ENCODE measurements around the gene ENOX1. TPM values are rescaled to one million over a fixed set of nuclear protein-coding genes. Genes with fewer than 3 reads are reported as not detected.

ENOX1 gene
- total RNA-seq, 1 experiment from 2014 or later: 1.5 TPM

GRCh38 chr13:43653395-43653794 lies 133.4 kb downstream of the ENOX1 start:
- no TSS peak for BruUV-seq (replicated peaks)
- no peaks in the 10 kb centered on the region for H3K4me1 Mint-ChIP-seq (ENCODE audit: low read depth, unreplicated experiment)
- H3K9me3 Mint-ChIP-seq (ENCODE audit: low read depth, unreplicated experiment): no peaks in the 10 kb centered on the region
- no peak for TF ChIP-seq CTCF (IDR thresholded peaks at IDR 0.05; ENCODE audit: unreplicated experiment)
- no peak overlapping the region for H3K27ac Mint-ChIP-seq (ENCODE audit: unreplicated experiment)
- H3K36me3 Mint-ChIP-seq (ENCODE audit: insufficient read depth, unreplicated experiment): no peaks in the 10 kb centered on the region
- CTCF ChIA-PET: no interaction called here
- no peaks in the 10 kb centered on the region for H3K27me3 Mint-ChIP-seq (ENCODE audit: unreplicated experiment)
- intact Hi-C loops (cut with micrococcal nuclease; ENCODE audit: unreplicated experiment): no loop called here
- DNase-seq: no peak
- no peak overlapping the region for H3K4me3 Mint-ChIP-seq (ENCODE audit: low read depth, unreplicated experiment)

GRCh38 chr13:43652760-43653159 lies 134.0 kb downstream of the ENOX1 start:
- Mint-ChIP-seq H3K9me3 (ENCODE audit: low read depth, unreplicated experiment) (no peaks in the 10 kb centered on the region), H3K4me3 (ENCODE audit: low read depth, unreplicated experiment) (no peak overlapping the region), H3K27ac (ENCODE audit: unreplicated experiment) (no peak overlapping the region), H3K4me1 (ENCODE audit: low read depth, unreplicated experiment) (no peaks in the 10 kb centered on the region), H3K36me3 (ENCODE audit: insufficient read depth, unreplicated experiment) (no peaks in the 10 kb centered on the region), H3K27me3 (ENCODE audit: unreplicated experiment) (no peaks in the 10 kb centered on the region)
- intact Hi-C loops (cut with micrococcal nuclease; ENCODE audit: unreplicated experiment): no loop called here
- no peak for TF ChIP-seq CTCF (IDR thresholded peaks at IDR 0.05; ENCODE audit: unreplicated experiment)
- DNase-seq: no peak
- CTCF ChIA-PET: no interaction called here
- BruUV-seq (replicated peaks): no TSS peak

GRCh38 chr13:43650882-43651281 lies 135.9 kb downstream of the ENOX1 start:
- DNase-seq: no peak
- CTCF ChIA-PET: interaction anchor here (0.6 to 0.7 kb wide), 2 partner anchors 14 to 123 kb away, joined by 3 to 4 read pairs; no protein-coding TSS in a partner anchor
- no peak for TF ChIP-seq CTCF (IDR thresholded peaks at IDR 0.05; ENCODE audit: unreplicated experiment)
- no TSS peak for BruUV-seq (replicated peaks)
- H3K4me1 Mint-ChIP-seq (ENCODE audit: low read depth, unreplicated experiment): no peaks in the 10 kb centered on the region
- no peak overlapping the region for H3K4me3 Mint-ChIP-seq (ENCODE audit: low read depth, unreplicated experiment)
- no peaks in the 10 kb centered on the region for H3K27me3 Mint-ChIP-seq (ENCODE audit: unreplicated experiment)
- intact Hi-C loops (cut with micrococcal nuclease; ENCODE audit: unreplicated experiment): no loop called here
- no peaks in the 10 kb centered on the region for H3K36me3 Mint-ChIP-seq (ENCODE audit: insufficient read depth, unreplicated experiment)
- no peaks in the 10 kb centered on the region for H3K9me3 Mint-ChIP-seq (ENCODE audit: low read depth, unreplicated experiment)
- H3K27ac Mint-ChIP-seq (ENCODE audit: unreplicated experiment): no peak overlapping the region

- no peak overlapping the region for H3K27ac Mint-ChIP-seq (ENCODE audit: unreplicated experiment)
- H3K4me3 Mint-ChIP-seq (ENCODE audit: low read depth, unreplicated experiment): no peak overlapping the region
- intact Hi-C loops (cut with micrococcal nuclease; ENCODE audit: unreplicated experiment): no loop called here
- BruUV-seq (replicated peaks): no TSS peak
- no peaks in the 10 kb centered on the region for H3K36me3 Mint-ChIP-seq (ENCODE audit: insufficient read depth, unreplicated experiment)
- H3K27me3 Mint-ChIP-seq (ENCODE audit: unreplicated experiment): no peaks in the 10 kb centered on the region
- TF ChIP-seq CTCF (IDR thresholded peaks at IDR 0.05; ENCODE audit: unreplicated experiment): no peak
- CTCF ChIA-PET: no interaction called here
- H3K9me3 Mint-ChIP-seq (ENCODE audit: low read depth, unreplicated experiment): no peaks in the 10 kb centered on the region
- no peak for DNase-seq
- no peaks in the 10 kb centered on the region for H3K4me1 Mint-ChIP-seq (ENCODE audit: low read depth, unreplicated experiment)
These were observed 138.0 kb downstream of the ENOX1 start for GRCh38 chr13:43648733-43649132.
